ENCODE results near the gene TMEM150A.
A peak's percentile ranks its signal among the peaks of the same experiment; 100 is the strongest.

The TMEM150A gene

GRCh38 chr2:85551698-85552678, 50.5 kb downstream of the TMEM150A start:
- peak; percentile 85 for DNase-seq
- Mint-ChIP-seq H3K4me3 (no peak overlapping the region), H3K27ac (no peak overlapping the region), H3K4me1 (peaks cover 1% of the 10 kb centered on the region), H3K36me3 (ENCODE audit: low read depth) (peaks cover 27% of the 10 kb centered on the region), H3K27me3 (no peaks in the 10 kb centered on the region), H3K9me3 (no peaks in the 10 kb centered on the region)
- peak; percentile 70 for ATAC-seq

GRCh38 chr2:85550486-85550885, 52.0 kb downstream of the TMEM150A start:
- H3K4me3 Mint-ChIP-seq: no peak overlapping the region
- H3K27me3 Mint-ChIP-seq: no peaks in the 10 kb centered on the region
- H3K9me3 Mint-ChIP-seq: no peaks in the 10 kb centered on the region
- DNase-seq: no peak
- peaks cover 30% of the 10 kb centered on the region for H3K36me3 Mint-ChIP-seq (ENCODE audit: low read depth)
- no peak for ATAC-seq
- H3K27ac Mint-ChIP-seq: no peak overlapping the region
- H3K4me1 Mint-ChIP-seq: no peaks in the 10 kb centered on the region

- peaks cover 31% of the 10 kb centered on the region for H3K36me3 Mint-ChIP-seq (ENCODE audit: low read depth)
Observed at GRCh38 chr2:85549826-85550225, 52.7 kb downstream of the TMEM150A start.

GRCh38 chr2:85549095-85549494, 53.4 kb downstream of the TMEM150A start:
- DNase-seq (no peak), ATAC-seq (no peak)
- Mint-ChIP-seq H3K27ac (no peak overlapping the region), H3K9me3 (no peaks in the 10 kb centered on the region), H3K4me3 (no peak overlapping the region), H3K4me1 (peaks cover 3% of the 10 kb centered on the region), H3K27me3 (no peaks in the 10 kb centered on the region), H3K36me3 (ENCODE audit: low read depth) (peaks cover 34% of the 10 kb centered on the region)

More at GRCh38 chr2:85549826-85550225, 52.7 kb downstream of the TMEM150A start:
- DNase-seq (no peak), ATAC-seq (no peak)
- Mint-ChIP-seq H3K4me1 (no peaks in the 10 kb centered on the region), H3K27me3 (no peaks in the 10 kb centered on the region), H3K9me3 (no peaks in the 10 kb centered on the region), H3K4me3 (no peak overlapping the region), H3K27ac (no peak overlapping the region)

- DNase-seq: no peak
- H3K9me3 Mint-ChIP-seq: no peaks in the 10 kb centered on the region
- H3K27me3 Mint-ChIP-seq: no peaks in the 10 kb centered on the region
- peaks cover 5% of the 10 kb centered on the region for H3K4me1 Mint-ChIP-seq
- H3K4me3 Mint-ChIP-seq: no peak overlapping the region
- H3K27ac Mint-ChIP-seq: no peak overlapping the region
- peaks cover 40% of the 10 kb centered on the region for H3K36me3 Mint-ChIP-seq (ENCODE audit: low read depth)
- ATAC-seq: no peak
Observed at GRCh38 chr2:85548608-85548900, 53.9 kb downstream of the TMEM150A start.
